HG02970 (cell line): Measurements from ENCODE around the gene ATRN.
A peak's percentile ranks its signal among the peaks of the same experiment; 100 is the strongest.
"Not testable (repeated sequence)": the region's sequence is repeated elsewhere in the genome, so short reads cannot be mapped to it uniquely, and the experiment has no call there.

Experiments used
- ATAC-seq: cut with Tn5 transposase; IDR thresholded peaks from one replicate; pipeline ENCODE4 v1.9.1; 2021; ENCODE audit warnings: mild to moderate bottlenecking, moderate library complexity, moderate number of reproducible peaks; ENCODE audit not compliant: unreplicated experiment, low FRiP score

The ATRN gene

GRCh38 chr20:3470627-3471396 is at the start of gene ATRN:
Gene ATRN, plus strand, starts transcription at chr20:3471018. Its CDS starts 90 bp downstream, at chr20:3471108.
- peak; percentile 88 for ATAC-seq

GRCh38 chr20:3421985-3422384 is 48.8 kb upstream of the ATRN start:
- ATAC-seq = no peak

- no peak for ATAC-seq
These were observed 47.7 kb upstream of the ATRN start for GRCh38 chr20:3423126-3423525.

- not testable (repeated sequence) for ATAC-seq
These were observed 44.1 kb upstream of the ATRN start for GRCh38 chr20:3426766-3427165.

- no peak for ATAC-seq
These were observed 40.3 kb upstream of the ATRN start for GRCh38 chr20:3430376-3431069.

GRCh38 chr20:3431109-3431508 is 39.7 kb upstream of the ATRN start:
- ATAC-seq = no peak

GRCh38 chr20:3432844-3433243 is 38.0 kb upstream of the ATRN start:
- ATAC-seq = no peak

GRCh38 chr20:3433744-3434143 is 37.1 kb upstream of the ATRN start:
- no peak for ATAC-seq

GRCh38 chr20:3434232-3434631 is 36.6 kb upstream of the ATRN start:
- no peak for ATAC-seq

GRCh38 chr20:3436864-3437574 is 33.8 kb upstream of the ATRN start:
- no peak for ATAC-seq

GRCh38 chr20:3446779-3447178 is 24.0 kb upstream of the ATRN start:
- no peak for ATAC-seq

GRCh38 chr20:3447321-3447720 is 23.5 kb upstream of the ATRN start:
- ATAC-seq = no peak

- ATAC-seq = no peak
These were observed 21.5 kb upstream of the ATRN start for GRCh38 chr20:3449319-3449718.

GRCh38 chr20:3452136-3452535 is 18.7 kb upstream of the ATRN start:
- no peak for ATAC-seq

GRCh38 chr20:3452690-3453089 is 18.1 kb upstream of the ATRN start:
- ATAC-seq = no peak

- ATAC-seq = no peak
These were observed 16.0 kb upstream of the ATRN start for GRCh38 chr20:3454831-3455230.

GRCh38 chr20:3456648-3457047 is 14.2 kb upstream of the ATRN start:
- no peak for ATAC-seq

GRCh38 chr20:3459881-3460307 is 10.9 kb upstream of the ATRN start:
- ATAC-seq = no peak

GRCh38 chr20:3461211-3461771 is 9.5 kb upstream of the ATRN start:
- ATAC-seq = no peak

- no peak for ATAC-seq
These were observed 8.7 kb upstream of the ATRN start for GRCh38 chr20:3461911-3462677.
